GM18868 (cell line): ENCODE measurements around the gene LRRC1.
A peak's percentile ranks its signal among the peaks of the same experiment; 100 is the strongest.

Source experiments
- ATAC-seq: cut with Tn5 transposase; IDR thresholded peaks from one replicate; pipeline ENCODE4 v1.9.1; 2021; ENCODE audit warnings: mild to moderate bottlenecking, moderate library complexity; ENCODE audit not compliant: unreplicated experiment

Gene LRRC1

GRCh38 chr6:53956068-53956711, 161.4 kb downstream of the LRRC1 start:
- ATAC-seq: peak; percentile 68

GRCh38 chr6:53956804-53957203, 162.0 kb downstream of the LRRC1 start:
- no peak for ATAC-seq

GRCh38 chr6:53959717-53960116, 164.9 kb downstream of the LRRC1 start:
- no peak for ATAC-seq

- no peak for ATAC-seq
Observed at GRCh38 chr6:53960311-53960710, 165.5 kb downstream of the LRRC1 start.

- no peak for ATAC-seq
Observed at GRCh38 chr6:53961679-53962370, 167.0 kb downstream of the LRRC1 start.

- ATAC-seq: no peak
Observed at GRCh38 chr6:53962646-53963045, 167.8 kb downstream of the LRRC1 start.

GRCh38 chr6:53967415-53967814, 172.6 kb downstream of the LRRC1 start:
- no peak for ATAC-seq
